ENCODE results near the gene COMMD3. TPM values are rescaled to one million over a fixed set of nuclear protein-coding genes. Genes with fewer than 3 reads are reported as not detected.
"Not testable (repeated sequence)": the region's sequence is repeated elsewhere in the genome, so short reads cannot be mapped to it uniquely, and the experiment has no call there.

COMMD3 gene
- total RNA-seq, 1 experiment from 2014 or later, result 43.5 TPM

DNA sequence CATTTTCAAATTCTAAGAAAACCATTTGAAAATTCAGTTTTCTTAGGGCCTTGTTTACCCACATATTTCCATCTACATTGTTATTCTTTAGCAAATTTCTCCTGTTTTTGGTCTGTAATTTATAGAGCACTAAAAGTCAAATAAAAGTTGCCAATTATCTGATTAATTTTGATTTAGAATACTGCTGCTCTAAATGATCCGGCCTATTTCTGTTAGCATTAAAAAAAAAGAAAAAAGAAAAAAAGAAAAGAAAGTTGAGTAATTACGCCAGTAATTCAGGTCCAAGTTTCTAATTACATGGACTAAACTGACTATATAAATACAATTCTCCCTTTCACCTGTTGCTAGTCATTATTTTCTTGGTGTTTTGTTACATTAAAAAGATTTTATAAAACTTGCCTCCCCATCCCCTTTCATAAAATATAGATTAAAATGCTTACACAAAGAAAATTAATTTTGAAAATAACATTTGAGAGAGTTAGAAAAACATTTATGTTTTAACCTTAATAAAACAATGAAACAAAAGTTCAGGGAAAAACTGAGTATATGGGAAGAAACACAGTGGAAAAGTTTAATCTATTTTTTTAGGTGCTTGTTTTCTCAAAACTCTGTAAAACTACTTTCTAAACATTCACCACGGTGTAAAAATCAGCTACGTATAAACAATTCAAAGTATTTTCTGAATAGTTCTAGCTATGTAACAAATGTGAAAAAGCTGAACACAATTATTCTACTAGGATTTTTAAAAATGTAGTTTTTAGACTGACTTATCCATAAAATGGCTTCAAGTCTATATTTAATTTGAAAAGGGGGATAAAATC, 6.8 kb upstream of the COMMD3 start:
- POLR2A ChIA-PET (ENCODE audit: unreplicated experiment), result no interaction called here
- Histone ChIP-seq H3K4me1 (replicated peaks; ENCODE audit: insufficient read depth) (no peaks in the 10 kb centered on the region; the same call in 1 of the 2 replicates), H3K9me3 (ENCODE audit: insufficient read depth, low read depth) (peaks cover 3% of the 10 kb centered on the region; the same call in 1 of the 2 replicates), H3K79me2 (ENCODE audit: low read depth) (no peaks in the 10 kb centered on the region), H3K36me3 (ENCODE audit: low read depth) (no peaks in the 10 kb centered on the region), H3K4me2 (no peak overlapping the region), H3K4me3 (no peak overlapping the region), H3K27ac (no peak overlapping the region), H2AFZ (no peak overlapping the region), H3F3A (ENCODE audit: insufficient read depth, low read depth) (no peaks in the 10 kb centered on the region), H3K27me3 (ENCODE audit: insufficient read depth, low read depth) (no peaks in the 10 kb centered on the region), H4K20me1 (ENCODE audit: insufficient read depth) (no peaks in the 10 kb centered on the region), H3K9me2 (ENCODE audit: insufficient read depth) (0 out of 2 replicates have a peak, but pooled peaks cover 3% of the 10 kb centered on the region)
- no peak for DNase-seq
- CTCF ChIA-PET, result no interaction called here
- TF ChIP-seq, protein P1, sequence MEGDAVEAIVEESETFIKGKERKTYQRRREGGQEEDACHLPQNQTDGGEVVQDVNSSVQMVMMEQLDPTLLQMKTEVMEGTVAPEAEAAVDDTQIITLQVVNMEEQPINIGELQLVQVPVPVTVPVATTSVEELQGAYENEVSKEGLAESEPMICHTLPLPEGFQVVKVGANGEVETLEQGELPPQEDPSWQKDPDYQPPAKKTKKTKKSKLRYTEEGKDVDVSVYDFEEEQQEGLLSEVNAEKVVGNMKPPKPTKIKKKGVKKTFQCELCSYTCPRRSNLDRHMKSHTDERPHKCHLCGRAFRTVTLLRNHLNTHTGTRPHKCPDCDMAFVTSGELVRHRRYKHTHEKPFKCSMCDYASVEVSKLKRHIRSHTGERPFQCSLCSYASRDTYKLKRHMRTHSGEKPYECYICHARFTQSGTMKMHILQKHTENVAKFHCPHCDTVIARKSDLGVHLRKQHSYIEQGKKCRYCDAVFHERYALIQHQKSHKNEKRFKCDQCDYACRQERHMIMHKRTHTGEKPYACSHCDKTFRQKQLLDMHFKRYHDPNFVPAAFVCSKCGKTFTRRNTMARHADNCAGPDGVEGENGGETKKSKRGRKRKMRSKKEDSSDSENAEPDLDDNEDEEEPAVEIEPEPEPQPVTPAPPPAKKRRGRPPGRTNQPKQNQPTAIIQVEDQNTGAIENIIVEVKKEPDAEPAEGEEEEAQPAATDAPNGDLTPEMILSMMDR (conservative IDR thresholded peaks at IDR 0.05), result no peak
- no peak for TF ChIP-seq EZH2 (IDR thresholded peaks at IDR 0.05; ENCODE audit: low read depth)
- BruUV-seq (replicated peaks), result no TSS peak
- intact Hi-C loops (cut with micrococcal nuclease; ENCODE audit: unreplicated experiment), result no loop called here

DNA sequence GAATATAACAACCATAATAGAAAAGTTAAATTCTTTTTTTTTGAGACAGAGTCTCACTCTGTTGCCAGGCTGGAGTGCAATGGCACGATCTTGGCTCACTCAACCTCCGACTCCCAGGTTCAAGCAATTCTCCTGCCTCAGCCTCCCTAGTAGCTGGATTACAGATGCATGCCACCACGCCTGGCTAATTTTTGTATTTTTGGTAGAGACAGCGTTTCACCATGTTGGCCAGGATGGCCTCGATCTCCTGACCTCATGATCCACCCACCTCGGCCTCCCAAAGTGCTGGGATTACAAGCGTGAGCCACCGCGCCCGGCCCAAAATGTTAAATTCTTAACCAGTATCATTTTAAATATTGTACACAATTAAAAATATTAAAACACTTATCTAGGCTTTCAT, 6.2 kb upstream of the COMMD3 start:
- H3K36me3 ChIP-seq (ENCODE audit: low read depth); H3K4me2 ChIP-seq; H3K4me3 ChIP-seq; H3K27ac ChIP-seq; CTCF ChIA-PET; DNase-seq; H3K4me1 ChIP-seq (replicated peaks; ENCODE audit: insufficient read depth); H3F3A ChIP-seq (ENCODE audit: insufficient read depth, low read depth); H2AFZ ChIP-seq; H3K9me2 ChIP-seq (ENCODE audit: insufficient read depth); H3K79me2 ChIP-seq (ENCODE audit: low read depth); H4K20me1 ChIP-seq (ENCODE audit: insufficient read depth); BruUV-seq (replicated peaks); H3K27me3 ChIP-seq (ENCODE audit: insufficient read depth, low read depth); H3K9me3 ChIP-seq (ENCODE audit: insufficient read depth, low read depth); intact Hi-C loops (cut with micrococcal nuclease; ENCODE audit: unreplicated experiment); POLR2A ChIA-PET (ENCODE audit: unreplicated experiment): not testable (repeated sequence)

DNA sequence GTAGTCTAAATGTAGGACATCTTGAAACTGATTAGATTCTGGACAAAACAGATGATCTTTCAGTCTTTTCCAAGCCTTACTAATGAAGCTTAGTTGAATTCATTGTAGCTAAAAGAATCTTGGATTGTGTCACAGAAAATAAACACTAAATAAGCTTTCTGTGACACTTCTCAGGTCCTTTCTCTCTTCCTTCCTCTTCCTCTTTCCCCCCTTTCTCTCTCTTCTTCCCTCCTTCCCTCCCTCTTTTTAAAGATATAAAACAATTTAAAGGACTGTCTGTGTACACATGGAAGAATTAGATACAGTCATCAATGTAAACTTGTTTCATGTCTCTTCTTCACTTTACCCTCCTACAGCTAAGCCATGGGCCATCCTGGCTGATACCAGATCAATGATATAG, 5.3 kb upstream of the COMMD3 start:
- no peaks in the 10 kb centered on the region for H3K27me3 ChIP-seq (ENCODE audit: insufficient read depth, low read depth)
- POLR2A ChIA-PET (ENCODE audit: unreplicated experiment), result no interaction called here

More for the DNA sequence above, 5.3 kb upstream of the COMMD3 start:
- no TSS peak for BruUV-seq (replicated peaks)
- DNase-seq, result no peak
- no peak overlapping the region for H2AFZ ChIP-seq
- H4K20me1 ChIP-seq (ENCODE audit: insufficient read depth), result no peaks in the 10 kb centered on the region
- 0 out of 2 replicates have a peak, but pooled peaks cover 3% of the 10 kb centered on the region for H3F3A ChIP-seq (ENCODE audit: insufficient read depth, low read depth)
- TF ChIP-seq EZH2 (IDR thresholded peaks at IDR 0.05; ENCODE audit: low read depth), result no peak
- TF ChIP-seq, protein P1 (conservative IDR thresholded peaks at IDR 0.05), result no peak
- H3K9me3 ChIP-seq (ENCODE audit: insufficient read depth, low read depth), result no peaks in the 10 kb centered on the region; the same call in 1 of the 2 replicates
- H3K79me2 ChIP-seq (ENCODE audit: low read depth), result no peaks in the 10 kb centered on the region
- H3K27ac ChIP-seq, result no peak overlapping the region
- intact Hi-C loops (cut with micrococcal nuclease; ENCODE audit: unreplicated experiment), result no loop called here
- CTCF ChIA-PET, result no interaction called here
- no peak overlapping the region for H3K4me2 ChIP-seq
- H3K4me1 ChIP-seq (replicated peaks; ENCODE audit: insufficient read depth), result peaks cover 7% of the 10 kb centered on the region; the same call in 1 of the 2 replicates
- H3K4me3 ChIP-seq, result no peak overlapping the region
- 0 out of 2 replicates have a peak, but pooled peaks cover 3% of the 10 kb centered on the region for H3K9me2 ChIP-seq (ENCODE audit: insufficient read depth)
- no peaks in the 10 kb centered on the region for H3K36me3 ChIP-seq (ENCODE audit: low read depth)

Measured in PC-9 (cell line).